SH-SY5Y (cell line): ENCODE measurements around the gene DHH.

Experiments
- GATA2 ChIP-seq: IDR thresholded peaks from 2 replicates; pipeline ENCODE4 v1.6.1; 2011; ENCODE audit warnings: mild to moderate bottlenecking, low read depth, low read length
- GATA3 ChIP-seq: IDR thresholded peaks from 2 replicates; pipeline ENCODE4 v1.6.1; 2011; ENCODE audit warnings: low read depth, mild to moderate bottlenecking, low read length, moderate library complexity

The DHH gene

GRCh38 chr12:49039421-49040363 lies 54.9 kb downstream of the DHH start:
- no peak for TF ChIP-seq GATA2
- TF ChIP-seq GATA3 = no peak

GRCh38 chr12:49038291-49038955 lies 56.2 kb downstream of the DHH start:
- TF ChIP-seq GATA2 (no peak), GATA3 (no peak)

- TF ChIP-seq GATA3 = no peak
Observed at GRCh38 chr12:49037947-49038237, 56.7 kb downstream of the DHH start.

GRCh38 chr12:49037111-49037946 lies 57.3 kb downstream of the DHH start:
- no peak for TF ChIP-seq GATA2
